H1 (cell line): ENCODE data around the gene PNMA1.

Source experiments
- ASH2L ChIP-seq: fragments of 200-600, 300-600 bp; sonication (generic); IDR thresholded peaks from one replicate; pipeline ENCODE4 v1.7.1; 2017; ENCODE audit warnings: low read length
- BRCA1 ChIP-seq: IDR thresholded peaks from 2 replicates; pipeline ENCODE4 v1.6.1; 2012; ENCODE audit warnings: low read depth, low read length, improper control_type of control experiment
- CHD2 ChIP-seq: IDR thresholded peaks from 2 replicates; pipeline ENCODE4 v1.6.1; 2012; ENCODE audit warnings: low read length, improper control_type of control experiment
- CTCF ChIP-seq, 3 experiments: IDR thresholded peaks; 1 replicate in 2 of 3; 2 replicates in 1 of 3; pipeline versions ENCODE4 v1.5.1 to v1.6.1; 2011; ENCODE audit warnings: low read length in 3 of 3, mild to moderate bottlenecking in 3 of 3, inconsistent platforms in 2 of 3, low read depth in 1 of 3, moderate library complexity in 1 of 3; ENCODE audit not compliant: insufficient read depth in 1 of 3; ENCODE audit errors: control extremely low read depth in 1 of 3
- GABPA ChIP-seq: IDR thresholded peaks from 2 replicates; pipeline ENCODE4 v1.6.1; 2011; ENCODE audit warnings: mild to moderate bottlenecking, low read length, moderate library complexity, borderline replicate concordance; ENCODE audit not compliant: insufficient read depth
- POLR2A ChIP-seq, 2 experiments: IDR thresholded peaks; 1 replicate in 1 of 2; 2 replicates in 1 of 2; pipeline ENCODE4 v1.6.1; 2011; ENCODE audit warnings: low read depth in 2 of 2, low read length in 2 of 2, mild to moderate bottlenecking in 2 of 2; ENCODE audit errors: control extremely low read depth in 1 of 2
- POLR2AphosphoS5 ChIP-seq: IDR thresholded peaks from 2 replicates; pipeline ENCODE4 v1.6.1; 2011; ENCODE audit warnings: low read depth, low read length
- RBBP5 ChIP-seq: IDR thresholded peaks from 2 replicates; pipeline ENCODE4 v1.7.1; 2012; ENCODE audit warnings: low read depth, mild to moderate bottlenecking, inconsistent platforms, low read length, moderate library complexity, borderline replicate concordance
- TAF1 ChIP-seq: IDR thresholded peaks from 2 replicates; pipeline ENCODE4 v1.6.1; 2011; ENCODE audit warnings: mild to moderate bottlenecking, low read depth, low read length
- TBP ChIP-seq: IDR thresholded peaks from 2 replicates; pipeline ENCODE4 v1.6.1; 2011; ENCODE audit warnings: low read depth, low read length, improper control_type of control experiment
- TCF12 ChIP-seq: IDR thresholded peaks from 2 replicates; pipeline ENCODE4 v1.6.1; 2011; ENCODE audit warnings: low read depth, mild to moderate bottlenecking, low read length
- YY1 ChIP-seq: IDR thresholded peaks from 2 replicates; pipeline ENCODE4 v1.6.1; 2011; ENCODE audit warnings: low read depth, mild to moderate bottlenecking, low read length

GRCh38 chr14:73748858-73749357, 34.7 kb upstream of the PNMA1 start:
- no peak for TF ChIP-seq BRCA1
- TF ChIP-seq TAF1 = no peak
- no peak for TF ChIP-seq CTCF (IDR thresholded peaks at IDR 0.05; ENCODE audit: control extremely low read depth in 1 of 3, insufficient read depth in 1 of 3, low read depth in 1 of 3, low read length in 3 of 3)
- TF ChIP-seq POLR2AphosphoS5 = no peak
- no peak for TF ChIP-seq YY1
- no peak for TF ChIP-seq TCF12
- no peak for TF ChIP-seq POLR2A (IDR thresholded peaks at IDR 0.05; ENCODE audit: control extremely low read depth in 1 of 2, low read depth in 2 of 2, low read length in 2 of 2)
- no peak for TF ChIP-seq ASH2L
- TF ChIP-seq TBP = no peak
- TF ChIP-seq GABPA = no peak
- TF ChIP-seq CHD2 = no peak
- no peak for TF ChIP-seq RBBP5
